ENCODE measurements around the gene SYTL5. TPM values are rescaled to one million over a fixed set of nuclear protein-coding genes. Genes with fewer than 3 reads are reported as not detected.

SYTL5 gene
- total and polyA plus RNA-seq, 4 donors: 0.09 to 2.8 (median 1.0) TPM

GRCh38 chrX:38109042-38109898 lies 102.9 kb downstream of the SYTL5 start:
- WGBS: 54% methylated on average over 4 of the region's 4 CpGs
- TF ChIP-seq GABPA (IDR thresholded peaks at IDR 0.05 in 1 of 2, conservative IDR thresholded peaks at IDR 0.05 in 1 of 2): no peak
- peak; percentile 37 to 65 for TF ChIP-seq HNF4A (conservative IDR thresholded peaks at IDR 0.05)
- no peak for TF ChIP-seq NR2F2 (IDR thresholded peaks at IDR 0.05)
- TF ChIP-seq SP1 (IDR thresholded peaks at IDR 0.05): peak; percentile 44
- TF ChIP-seq RXRA (IDR thresholded peaks at IDR 0.05): peak; percentile 77 to 81
- H3K27ac ChIP-seq (ENCODE audit: low read depth in 1 of 2, low read length in 2 of 2): peak overlapping the region in 1 of 2 donors; percentile 31

DNA sequence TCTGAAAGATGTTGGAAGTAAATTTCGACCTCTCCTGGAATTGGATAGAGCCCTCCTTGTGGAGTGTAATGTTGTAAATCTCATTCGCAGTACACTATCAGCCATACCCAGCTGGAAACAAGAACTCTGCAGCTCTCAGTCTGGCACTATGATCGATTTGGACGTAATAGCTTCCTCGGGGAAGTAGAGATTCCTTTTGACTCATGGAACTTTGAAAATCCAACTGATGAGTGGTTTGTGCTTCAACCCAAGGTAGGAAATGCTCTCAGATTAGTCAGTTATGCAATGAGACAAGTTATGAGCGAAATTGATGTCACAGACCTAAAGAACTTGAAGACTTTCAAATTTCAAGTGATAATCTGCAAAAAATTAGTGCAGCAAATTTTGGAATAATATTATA lies 103.9 kb downstream of the SYTL5 start:
- Histone ChIP-seq H3K4me1 (ENCODE audit: control insufficient read depth in 4 of 4, insufficient read depth in 4 of 4, low read length in 3 of 4) (peaks cover 0 to 27% (median 21%) of the 10 kb centered on the region in 4 donors), H3K4me3 (ENCODE audit: low read depth in 1 of 3, low read length in 3 of 3) (no peak overlapping the region), H3K27me3 (ENCODE audit: control insufficient read depth in 4 of 4, insufficient read depth in 4 of 4, low read length in 3 of 4) (peaks cover 0 to 2% (median 0%) of the 10 kb centered on the region in 4 donors), H3K9ac (ENCODE audit: low read depth in 1 of 2, low read length in 2 of 2) (no peak overlapping the region), H3K36me3 (ENCODE audit: control insufficient read depth in 4 of 4, insufficient read depth in 3 of 4, low read depth in 1 of 4, low read length in 3 of 4) (no peaks in the 10 kb centered on the region), H3K27ac (ENCODE audit: low read depth in 1 of 2, low read length in 2 of 2) (no peak overlapping the region), H3K9me3 (ENCODE audit: control insufficient read depth in 4 of 4, low read length in 3 of 4) (no peaks in the 10 kb centered on the region)
- no peak for DNase-seq (ENCODE audit: low spot score)
- no peak for TF ChIP-seq RAD21 (IDR thresholded peaks at IDR 0.05)
- TF ChIP-seq EGR1 (IDR thresholded peaks at IDR 0.05; ENCODE audit: low read depth in 2 of 2): no peak
- TF ChIP-seq, protein P1, sequence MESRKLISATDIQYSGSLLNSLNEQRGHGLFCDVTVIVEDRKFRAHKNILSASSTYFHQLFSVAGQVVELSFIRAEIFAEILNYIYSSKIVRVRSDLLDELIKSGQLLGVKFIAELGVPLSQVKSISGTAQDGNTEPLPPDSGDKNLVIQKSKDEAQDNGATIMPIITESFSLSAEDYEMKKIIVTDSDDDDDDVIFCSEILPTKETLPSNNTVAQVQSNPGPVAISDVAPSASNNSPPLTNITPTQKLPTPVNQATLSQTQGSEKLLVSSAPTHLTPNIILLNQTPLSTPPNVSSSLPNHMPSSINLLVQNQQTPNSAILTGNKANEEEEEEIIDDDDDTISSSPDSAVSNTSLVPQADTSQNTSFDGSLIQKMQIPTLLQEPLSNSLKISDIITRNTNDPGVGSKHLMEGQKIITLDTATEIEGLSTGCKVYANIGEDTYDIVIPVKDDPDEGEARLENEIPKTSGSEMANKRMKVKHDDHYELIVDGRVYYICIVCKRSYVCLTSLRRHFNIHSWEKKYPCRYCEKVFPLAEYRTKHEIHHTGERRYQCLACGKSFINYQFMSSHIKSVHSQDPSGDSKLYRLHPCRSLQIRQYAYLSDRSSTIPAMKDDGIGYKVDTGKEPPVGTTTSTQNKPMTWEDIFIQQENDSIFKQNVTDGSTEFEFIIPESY (IDR thresholded peaks at IDR 0.05): no peak
- TF ChIP-seq NR2F2 (IDR thresholded peaks at IDR 0.05): no peak
- TF ChIP-seq SP1 (IDR thresholded peaks at IDR 0.05): no peak
- TF ChIP-seq, protein P2, sequence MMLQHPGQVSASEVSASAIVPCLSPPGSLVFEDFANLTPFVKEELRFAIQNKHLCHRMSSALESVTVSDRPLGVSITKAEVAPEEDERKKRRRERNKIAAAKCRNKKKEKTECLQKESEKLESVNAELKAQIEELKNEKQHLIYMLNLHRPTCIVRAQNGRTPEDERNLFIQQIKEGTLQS (IDR thresholded peaks at IDR 0.05): no peak
- no peak for TF ChIP-seq RXRA (IDR thresholded peaks at IDR 0.05)
- TF ChIP-seq, protein P3, sequence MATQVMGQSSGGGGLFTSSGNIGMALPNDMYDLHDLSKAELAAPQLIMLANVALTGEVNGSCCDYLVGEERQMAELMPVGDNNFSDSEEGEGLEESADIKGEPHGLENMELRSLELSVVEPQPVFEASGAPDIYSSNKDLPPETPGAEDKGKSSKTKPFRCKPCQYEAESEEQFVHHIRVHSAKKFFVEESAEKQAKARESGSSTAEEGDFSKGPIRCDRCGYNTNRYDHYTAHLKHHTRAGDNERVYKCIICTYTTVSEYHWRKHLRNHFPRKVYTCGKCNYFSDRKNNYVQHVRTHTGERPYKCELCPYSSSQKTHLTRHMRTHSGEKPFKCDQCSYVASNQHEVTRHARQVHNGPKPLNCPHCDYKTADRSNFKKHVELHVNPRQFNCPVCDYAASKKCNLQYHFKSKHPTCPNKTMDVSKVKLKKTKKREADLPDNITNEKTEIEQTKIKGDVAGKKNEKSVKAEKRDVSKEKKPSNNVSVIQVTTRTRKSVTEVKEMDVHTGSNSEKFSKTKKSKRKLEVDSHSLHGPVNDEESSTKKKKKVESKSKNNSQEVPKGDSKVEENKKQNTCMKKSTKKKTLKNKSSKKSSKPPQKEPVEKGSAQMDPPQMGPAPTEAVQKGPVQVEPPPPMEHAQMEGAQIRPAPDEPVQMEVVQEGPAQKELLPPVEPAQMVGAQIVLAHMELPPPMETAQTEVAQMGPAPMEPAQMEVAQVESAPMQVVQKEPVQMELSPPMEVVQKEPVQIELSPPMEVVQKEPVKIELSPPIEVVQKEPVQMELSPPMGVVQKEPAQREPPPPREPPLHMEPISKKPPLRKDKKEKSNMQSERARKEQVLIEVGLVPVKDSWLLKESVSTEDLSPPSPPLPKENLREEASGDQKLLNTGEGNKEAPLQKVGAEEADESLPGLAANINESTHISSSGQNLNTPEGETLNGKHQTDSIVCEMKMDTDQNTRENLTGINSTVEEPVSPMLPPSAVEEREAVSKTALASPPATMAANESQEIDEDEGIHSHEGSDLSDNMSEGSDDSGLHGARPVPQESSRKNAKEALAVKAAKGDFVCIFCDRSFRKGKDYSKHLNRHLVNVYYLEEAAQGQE (IDR thresholded peaks at IDR 0.05): no peak
- no peak for TF ChIP-seq JUND (IDR thresholded peaks at IDR 0.05)
- TF ChIP-seq, protein P4, sequence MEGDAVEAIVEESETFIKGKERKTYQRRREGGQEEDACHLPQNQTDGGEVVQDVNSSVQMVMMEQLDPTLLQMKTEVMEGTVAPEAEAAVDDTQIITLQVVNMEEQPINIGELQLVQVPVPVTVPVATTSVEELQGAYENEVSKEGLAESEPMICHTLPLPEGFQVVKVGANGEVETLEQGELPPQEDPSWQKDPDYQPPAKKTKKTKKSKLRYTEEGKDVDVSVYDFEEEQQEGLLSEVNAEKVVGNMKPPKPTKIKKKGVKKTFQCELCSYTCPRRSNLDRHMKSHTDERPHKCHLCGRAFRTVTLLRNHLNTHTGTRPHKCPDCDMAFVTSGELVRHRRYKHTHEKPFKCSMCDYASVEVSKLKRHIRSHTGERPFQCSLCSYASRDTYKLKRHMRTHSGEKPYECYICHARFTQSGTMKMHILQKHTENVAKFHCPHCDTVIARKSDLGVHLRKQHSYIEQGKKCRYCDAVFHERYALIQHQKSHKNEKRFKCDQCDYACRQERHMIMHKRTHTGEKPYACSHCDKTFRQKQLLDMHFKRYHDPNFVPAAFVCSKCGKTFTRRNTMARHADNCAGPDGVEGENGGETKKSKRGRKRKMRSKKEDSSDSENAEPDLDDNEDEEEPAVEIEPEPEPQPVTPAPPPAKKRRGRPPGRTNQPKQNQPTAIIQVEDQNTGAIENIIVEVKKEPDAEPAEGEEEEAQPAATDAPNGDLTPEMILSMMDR (IDR thresholded peaks at IDR 0.05; ENCODE audit: low read depth, low read length, missing input control): no peak
- TF ChIP-seq HNF4A (conservative IDR thresholded peaks at IDR 0.05): no peak
- no peak for TF ChIP-seq FOXA1 (IDR thresholded peaks at IDR 0.05)
- no peak for TF ChIP-seq TAF1 (conservative IDR thresholded peaks at IDR 0.05)
- no peak for TF ChIP-seq GABPA (IDR thresholded peaks at IDR 0.05 in 1 of 2, conservative IDR thresholded peaks at IDR 0.05 in 1 of 2)
- 84% methylated on average over 6 of the region's 6 CpGs for WGBS

More at GRCh38 chrX:38109042-38109898, 102.9 kb downstream of the SYTL5 start:
- Histone ChIP-seq H3K4me1 (ENCODE audit: control insufficient read depth in 4 of 4, insufficient read depth in 4 of 4, low read length in 3 of 4) (peaks cover 0 to 30% (median 22%) of the 10 kb centered on the region in 4 donors), H3K9ac (ENCODE audit: low read depth in 1 of 2, low read length in 2 of 2) (no peak overlapping the region), H3K4me3 (ENCODE audit: low read depth in 1 of 3, low read length in 3 of 3) (no peak overlapping the region), H3K27me3 (ENCODE audit: control insufficient read depth in 4 of 4, insufficient read depth in 4 of 4, low read length in 3 of 4) (peaks cover 0 to 2% (median 0%) of the 10 kb centered on the region in 4 donors), H3K36me3 (ENCODE audit: control insufficient read depth in 4 of 4, insufficient read depth in 3 of 4, low read depth in 1 of 4, low read length in 3 of 4) (no peaks in the 10 kb centered on the region), H3K9me3 (ENCODE audit: control insufficient read depth in 4 of 4, low read length in 3 of 4) (no peaks in the 10 kb centered on the region)
- no peak for DNase-seq (ENCODE audit: low spot score)

Measured in liver (tissue), 9 donors.